HEK293 (cell line): ENCODE results near the gene RPS6KA3.

Source experiments
- CTCF ChIA-PET: fragments of 350-600 bp; formaldehyde crosslinking; extraction: SDS; loops from one replicate; lab custom pipeline; 2021; ENCODE audit warnings: antibody characterized with exemption; lab: Yijun Ruan, JAX
- POLR2A ChIA-PET: fragments of 300-600 bp; formaldehyde crosslinking; extraction: SDS; loops from one replicate; lab custom pipeline; 2020; ENCODE audit warnings: antibody characterized with exemption, inconsistent platforms; lab: Yijun Ruan, JAX
- H3K27ac ChIP-seq: fragments of 200-500 bp; sonication (Bioruptor generic); 2 replicates; pipeline ENCODE4 v1.5.1; 2014; ENCODE audit warnings: low read depth, low read length, control low read depth, inconsistent platforms; ENCODE audit errors: extremely low read depth
- H3K36me3 ChIP-seq, 2 experiments: fragments of 200-500 bp in 1 of 2; sonication (Bioruptor generic) in 1 of 2; 1 replicate in 1 of 2; 2 replicates in 1 of 2; pipeline ENCODE4 v1.5.1; 2014 to 2017; ENCODE audit warnings: inconsistent platforms in 2 of 2, low read length in 2 of 2; ENCODE audit not compliant: control insufficient read depth in 2 of 2, insufficient read depth in 1 of 2
- H3K4me1 ChIP-seq: fragments of 200-500 bp; sonication (Bioruptor generic); 2 replicates; pipeline ENCODE4 v1.5.1; 2014; ENCODE audit warnings: mild to moderate bottlenecking, low read length, inconsistent platforms; ENCODE audit not compliant: control insufficient read depth, insufficient read depth
- H3K4me3 ChIP-seq: 2 replicates; pipeline ENCODE4 v1.5.1; 2011; ENCODE audit warnings: low read depth, mild to moderate bottlenecking, control low read depth, low read length, moderate library complexity
- H3K9me3 ChIP-seq: fragments of 200-500 bp; sonication (Bioruptor generic); 2 replicates; pipeline ENCODE4 v1.5.1; 2014; ENCODE audit warnings: low read depth, low read length, inconsistent platforms; ENCODE audit not compliant: control insufficient read depth, insufficient read depth
- GFI1B ChIP-seq: fragments of 450-650 bp; formaldehyde crosslinking; IDR thresholded peaks from 2 replicates; pipeline ENCODE4 v1.5.1; 2016; ENCODE audit warnings: missing biosample characterization, missing genetic modification characterization
- GLI2 ChIP-seq: fragments of 450-650 bp; formaldehyde crosslinking; IDR thresholded peaks from 2 replicates; pipeline ENCODE4; 2017; ENCODE audit warnings: missing biosample characterization, missing genetic modification characterization, low read depth, borderline replicate concordance
- HIC1 ChIP-seq: fragments of 450-650 bp; formaldehyde crosslinking; IDR thresholded peaks from 2 replicates; pipeline ENCODE4 v1.5.1; 2016; ENCODE audit warnings: missing biosample characterization, missing genetic modification characterization
- MEIS1 ChIP-seq: sonication (generic); formaldehyde crosslinking; IDR thresholded peaks from 2 replicates; pipeline ENCODE4 v1.8.1; 2022; ENCODE audit warnings: missing genetic modification reagents, mild to moderate bottlenecking, borderline replicate concordance
- MZF1 ChIP-seq: fragments of 450-650 bp; formaldehyde crosslinking; IDR thresholded peaks from 2 replicates; pipeline ENCODE4 v1.5.1; 2017; ENCODE audit warnings: missing biosample characterization, missing genetic modification characterization, borderline replicate concordance
- OSR2 ChIP-seq: fragments of 450-650 bp; formaldehyde crosslinking; IDR thresholded peaks from 2 replicates; pipeline ENCODE4 v1.5.1; 2016; ENCODE audit warnings: missing biosample characterization, missing genetic modification characterization
- PRDM6 ChIP-seq: fragments of 450-650 bp; formaldehyde crosslinking; IDR thresholded peaks from 2 replicates; pipeline ENCODE4 v1.5.1; 2017; ENCODE audit warnings: missing biosample characterization, missing genetic modification characterization
- ZNF148 ChIP-seq: fragments of 450-650 bp; formaldehyde crosslinking; IDR thresholded peaks from 2 replicates; pipeline ENCODE4 v1.5.0; 2017; ENCODE audit warnings: missing biosample characterization, missing genetic modification characterization, borderline replicate concordance
- ZNF174 ChIP-seq: fragments of 450-650 bp; formaldehyde crosslinking; IDR thresholded peaks from 2 replicates; pipeline ENCODE4 v1.5.0; 2017; ENCODE audit warnings: missing biosample characterization, mild to moderate bottlenecking, missing genetic modification characterization
- ZNF23 ChIP-seq: fragments of 450-650 bp; formaldehyde crosslinking; IDR thresholded peaks from 2 replicates; pipeline ENCODE4 v1.5.1; 2016; ENCODE audit warnings: missing biosample characterization, missing genetic modification characterization, borderline replicate concordance
- ZNF239 ChIP-seq: fragments of 450-650 bp; formaldehyde crosslinking; IDR thresholded peaks from 2 replicates; pipeline ENCODE4 v1.5.1; 2016; ENCODE audit warnings: missing biosample characterization, missing genetic modification characterization
- ZNF292 ChIP-seq: fragments of 450-650 bp; formaldehyde crosslinking; IDR thresholded peaks from 2 replicates; pipeline ENCODE4 v1.5.1; 2016; ENCODE audit warnings: low read depth, missing biosample characterization, missing genetic modification characterization, borderline replicate concordance
- ZNF341 ChIP-seq: fragments of 450-650 bp; formaldehyde crosslinking; IDR thresholded peaks from 2 replicates; pipeline ENCODE4; 2016; ENCODE audit warnings: low read depth, missing biosample characterization, missing genetic modification characterization
- ZNF394 ChIP-seq: fragments of 450-650 bp; formaldehyde crosslinking; IDR thresholded peaks from 2 replicates; pipeline ENCODE4 v1.5.1; 2016; ENCODE audit warnings: missing biosample characterization, missing genetic modification characterization, mild to moderate bottlenecking, moderate library complexity, borderline replicate concordance
- ZNF548 ChIP-seq: fragments of 450-650 bp; formaldehyde crosslinking; IDR thresholded peaks from 2 replicates; pipeline ENCODE4 v1.5.1; 2016; ENCODE audit warnings: missing biosample characterization, missing genetic modification characterization
- ZNF623 ChIP-seq: fragments of 450-650 bp; formaldehyde crosslinking; IDR thresholded peaks from 2 replicates; pipeline ENCODE4 v1.5.1; 2016; ENCODE audit warnings: missing biosample characterization, missing genetic modification characterization
- ZNF639 ChIP-seq: fragments of 450-650 bp; formaldehyde crosslinking; IDR thresholded peaks from 2 replicates; pipeline ENCODE4 v1.5.1; 2016; ENCODE audit warnings: missing biosample characterization, missing genetic modification characterization
- ZNF645 ChIP-seq: fragments of 450-650 bp; formaldehyde crosslinking; IDR thresholded peaks from 2 replicates; pipeline ENCODE4; 2016; ENCODE audit warnings: missing biosample characterization, missing genetic modification characterization
- ZNF660 ChIP-seq: fragments of 450-650 bp; IDR thresholded peaks from 2 replicates; pipeline ENCODE4 v1.5.1; 2018; ENCODE audit warnings: missing biosample characterization, mild to moderate bottlenecking, missing genetic modification characterization
- ZNF664 ChIP-seq: fragments of 450-650 bp; formaldehyde crosslinking; IDR thresholded peaks from 2 replicates; pipeline ENCODE4 v1.5.1; 2016; ENCODE audit warnings: missing biosample characterization, missing genetic modification characterization
- ZNF677 ChIP-seq: fragments of 450-650 bp; IDR thresholded peaks from 2 replicates; pipeline ENCODE4 v1.5.0; 2018; ENCODE audit warnings: missing biosample characterization, mild to moderate bottlenecking, missing genetic modification characterization, moderate library complexity
- ZNF76 ChIP-seq: fragments of 450-650 bp; formaldehyde crosslinking; IDR thresholded peaks from 2 replicates; pipeline ENCODE4; 2016; ENCODE audit warnings: low read depth, missing biosample characterization, missing genetic modification characterization, borderline replicate concordance
- ZNF768 ChIP-seq: fragments of 450-650 bp; formaldehyde crosslinking; IDR thresholded peaks from 2 replicates; pipeline ENCODE4 v1.5.1; 2018; ENCODE audit warnings: missing biosample characterization, mild to moderate bottlenecking, missing genetic modification characterization
- ZNF792 ChIP-seq: fragments of 450-650 bp; formaldehyde crosslinking; IDR thresholded peaks from 2 replicates; pipeline ENCODE4 v1.5.1; 2016; ENCODE audit warnings: missing biosample characterization, missing genetic modification characterization
- ZSCAN18 ChIP-seq: fragments of 450-650 bp; formaldehyde crosslinking; IDR thresholded peaks from 2 replicates; pipeline ENCODE4 v1.5.1; 2016; ENCODE audit warnings: missing biosample characterization, missing genetic modification characterization
- ZXDB ChIP-seq: fragments of 450-650 bp; formaldehyde crosslinking; IDR thresholded peaks from 2 replicates; pipeline ENCODE4 v1.5.1; 2016; ENCODE audit warnings: missing biosample characterization, missing genetic modification characterization

The RPS6KA3 gene

GRCh38 chrX:20228245-20228644 is 38.5 kb downstream of the RPS6KA3 start:
- Histone ChIP-seq H3K36me3 (peaks cover 10% of the 10 kb centered on the region in 2 experiments; a peak in 2 of 3 replicates), H3K4me1 (no peaks in the 10 kb centered on the region), H3K9me3 (no peaks in the 10 kb centered on the region), H3K27ac (no peak overlapping the region)
- POLR2A ChIA-PET: no interaction called here
- no peak for TF ChIP-seq MEIS1
- no peak for TF ChIP-seq ZNF292 (tag by site-specific recombination)
- no peak for TF ChIP-seq GFI1B (tag by site-specific recombination)
- TF ChIP-seq ZNF341 (tag by site-specific recombination): no peak
- no peak for TF ChIP-seq PRDM6 (tag by site-specific recombination)
- no peak for TF ChIP-seq ZNF76
- TF ChIP-seq GLI2 (tag by site-specific recombination): no peak
- TF ChIP-seq ZNF792 (tag by site-specific recombination): no peak
- TF ChIP-seq OSR2 (tag by site-specific recombination): no peak
- no peak for TF ChIP-seq ZNF664
- no peak for TF ChIP-seq ZNF677
- no peak for TF ChIP-seq ZXDB (tag by site-specific recombination)
- TF ChIP-seq ZNF768 (tag by site-specific recombination): no peak
- TF ChIP-seq, all 188 proteins: peak for 0
- CTCF ChIA-PET: interaction anchor here (0.6 kb wide), 2 partner anchors 103 to 321 kb away, joined by 3 read pairs; no protein-coding TSS in a partner anchor
- H3K4me3 ChIP-seq: no peak overlapping the region

GRCh38 chrX:20227116-20227515 is 39.6 kb downstream of the RPS6KA3 start:
- no peaks in the 10 kb centered on the region for H3K4me1 ChIP-seq
- H3K36me3 ChIP-seq: peaks cover 0 to 6% of the 10 kb centered on the region in 2 experiments; a peak in 2 of 3 replicates
- H3K9me3 ChIP-seq: no peaks in the 10 kb centered on the region
- H3K4me3 ChIP-seq: no peak overlapping the region
- ChIA-PET POLR2A (no interaction called here), CTCF (interaction anchor here (1.0 kb wide), 1 partner anchor 43 kb away, joined by 3 read pairs; no protein-coding TSS in a partner anchor)
- H3K27ac ChIP-seq: no peak overlapping the region
- no peak for TF ChIP-seq ZNF174 (tag by site-specific recombination)
- no peak for TF ChIP-seq ZNF548 (tag by site-specific recombination)
- TF ChIP-seq ZNF239: no peak
- TF ChIP-seq ZNF645 (tag by site-specific recombination): no peak
- TF ChIP-seq ZNF660 (tag by site-specific recombination): no peak
- no peak for TF ChIP-seq HIC1 (tag by site-specific recombination)
- no peak for TF ChIP-seq ZNF23 (tag by site-specific recombination)
- no peak for TF ChIP-seq ZSCAN18 (tag by site-specific recombination)
- no peak for TF ChIP-seq ZNF664
- TF ChIP-seq MZF1: no peak
- TF ChIP-seq ZNF148 (tag by site-specific recombination): no peak
- no peak for TF ChIP-seq ZNF623 (tag by site-specific recombination)
- TF ChIP-seq ZNF639 (tag by site-specific recombination): no peak
- TF ChIP-seq ZNF394: no peak
